ENCODE measurements around the gene SGMS1. TPM values are rescaled to one million over a fixed set of nuclear protein-coding genes. Genes with fewer than 3 reads are reported as not detected.

Gene SGMS1
- polyA plus RNA-seq, 1 experiment, result 21.1 TPM

DNA sequence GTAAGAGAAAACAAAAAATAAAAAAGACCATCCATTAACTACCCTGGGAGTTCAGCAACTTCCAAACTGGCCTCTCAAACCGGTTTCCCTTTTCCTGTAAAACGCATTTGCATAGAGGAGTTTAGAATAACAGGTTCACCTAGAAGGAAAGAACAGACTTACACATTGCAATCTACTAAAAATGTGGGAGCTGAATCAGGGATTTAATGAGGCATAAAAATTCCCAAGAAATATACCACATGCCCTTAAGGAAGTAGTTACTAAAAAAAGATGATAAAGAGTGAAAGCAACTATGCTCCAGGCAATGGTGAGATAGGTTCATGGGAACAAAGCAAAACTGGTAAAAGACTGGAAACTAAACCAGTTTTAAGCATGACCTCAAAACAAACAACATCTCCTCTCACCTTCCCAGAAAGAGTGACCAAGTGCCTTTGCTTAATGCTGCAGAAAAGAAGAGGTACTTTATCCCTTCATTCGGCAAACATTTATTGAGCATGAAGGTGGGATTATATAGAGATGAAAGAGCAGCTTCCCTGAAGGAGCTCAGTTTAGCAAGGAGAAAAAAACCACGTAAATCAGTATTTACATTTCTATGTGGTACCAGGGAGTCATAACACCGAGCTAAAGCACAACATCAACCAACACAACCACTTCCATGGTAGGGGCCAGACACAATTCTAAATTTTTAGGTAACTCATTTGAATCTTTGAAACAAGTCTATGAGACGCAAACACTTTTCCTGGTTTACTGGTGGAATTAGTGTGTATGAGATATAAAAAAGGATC lies 152.8 kb downstream of the SGMS1 start:
- ChIA-PET POLR2A (no interaction called here), CTCF (interaction anchor here (0.6 kb wide), 2 partner anchors 154 to 361 kb away, joined by 3 to 4 read pairs; no protein-coding TSS in a partner anchor)
- TF ChIP-seq CTCF (IDR thresholded peaks at IDR 0.05; ENCODE audit: insufficient read depth, low read depth, low read length), result no peak
- DNase-seq (ENCODE audit: low read depth), result peak; percentile 55
- Histone ChIP-seq H3K4me3 (ENCODE audit: low read depth, low read length) (no peak overlapping the region), H3K36me3 (ENCODE audit: control insufficient read depth, insufficient read depth, low read length) (no peaks in the 10 kb centered on the region), H3K27me3 (ENCODE audit: control insufficient read depth, insufficient read depth, low read length) (no peaks in the 10 kb centered on the region)

DNA sequence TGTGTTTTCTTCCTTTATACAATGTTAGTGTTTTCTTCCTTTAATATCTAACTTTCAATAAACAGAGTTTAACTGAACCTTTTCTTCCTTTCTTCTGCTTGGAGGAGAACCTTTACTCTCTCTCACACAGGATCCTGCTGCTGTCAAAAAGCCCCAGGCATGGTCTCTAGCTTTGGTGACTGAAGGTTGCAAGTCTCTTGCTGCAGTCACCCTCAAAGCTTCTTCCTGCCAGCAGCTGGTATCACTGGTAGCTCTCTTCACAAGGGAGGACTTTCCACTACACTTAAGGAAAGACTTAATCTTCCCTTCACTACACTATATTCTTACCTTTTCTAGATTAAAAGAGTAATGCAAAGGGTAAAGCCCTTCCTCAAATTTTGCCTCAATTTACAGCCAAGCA lies 153.4 kb downstream of the SGMS1 start:
- ChIA-PET CTCF (interaction anchor here (0.6 kb wide), 1 partner anchor 361 kb away, joined by 3 read pairs; no protein-coding TSS in a partner anchor), POLR2A (no interaction called here)
- no peaks in the 10 kb centered on the region for H3K27me3 ChIP-seq (ENCODE audit: control insufficient read depth, insufficient read depth, low read length)
- H3K4me3 ChIP-seq (ENCODE audit: low read depth, low read length), result no peak overlapping the region
- no peaks in the 10 kb centered on the region for H3K36me3 ChIP-seq (ENCODE audit: control insufficient read depth, insufficient read depth, low read length)
- no peak for TF ChIP-seq CTCF (IDR thresholded peaks at IDR 0.05; ENCODE audit: insufficient read depth, low read depth, low read length)
- no peak for DNase-seq (ENCODE audit: low read depth)

- DNase-seq (ENCODE audit: low read depth), result no peak
- no peaks in the 10 kb centered on the region for H3K36me3 ChIP-seq (ENCODE audit: control insufficient read depth, insufficient read depth, low read length)
- ChIA-PET CTCF (no interaction called here), POLR2A (no interaction called here)
- no peak overlapping the region for H3K4me3 ChIP-seq (ENCODE audit: low read depth, low read length)
- TF ChIP-seq CTCF (IDR thresholded peaks at IDR 0.05; ENCODE audit: insufficient read depth, low read depth, low read length), result no peak
- no peaks in the 10 kb centered on the region for H3K27me3 ChIP-seq (ENCODE audit: control insufficient read depth, insufficient read depth, low read length)
Observed at GRCh38 chr10:50469778-50470193, 154.0 kb downstream of the SGMS1 start.

DNA sequence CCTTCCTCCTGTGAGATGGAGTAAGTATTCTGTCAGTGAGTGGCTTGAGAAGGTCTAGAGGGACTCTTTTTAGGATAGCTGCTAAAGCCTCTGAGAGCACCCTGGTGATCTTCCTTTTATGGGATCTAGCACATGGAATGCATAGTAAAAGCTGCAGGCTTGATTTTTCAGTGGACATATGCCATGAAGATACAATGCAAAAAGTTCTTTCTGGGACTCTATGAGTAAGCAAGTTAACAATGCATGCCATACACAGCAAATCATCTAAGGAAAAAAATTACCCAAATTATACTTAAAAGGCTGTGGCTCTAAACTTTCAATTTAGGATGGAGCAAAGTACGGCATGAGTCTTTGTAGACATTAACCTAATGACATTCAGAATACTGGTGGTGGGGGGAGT lies 154.5 kb downstream of the SGMS1 start:
- no peaks in the 10 kb centered on the region for H3K27me3 ChIP-seq (ENCODE audit: control insufficient read depth, insufficient read depth, low read length)
- no peak for TF ChIP-seq CTCF (IDR thresholded peaks at IDR 0.05; ENCODE audit: insufficient read depth, low read depth, low read length)
- H3K4me3 ChIP-seq (ENCODE audit: low read depth, low read length), result no peak overlapping the region
- peak; percentile 20 for DNase-seq (ENCODE audit: low read depth)
- no peaks in the 10 kb centered on the region for H3K36me3 ChIP-seq (ENCODE audit: control insufficient read depth, insufficient read depth, low read length)
- ChIA-PET POLR2A (no interaction called here), CTCF (interaction anchor here (0.9 kb wide), 1 partner anchor 19 kb away, joined by 3 read pairs; no protein-coding TSS in a partner anchor)

DNA sequence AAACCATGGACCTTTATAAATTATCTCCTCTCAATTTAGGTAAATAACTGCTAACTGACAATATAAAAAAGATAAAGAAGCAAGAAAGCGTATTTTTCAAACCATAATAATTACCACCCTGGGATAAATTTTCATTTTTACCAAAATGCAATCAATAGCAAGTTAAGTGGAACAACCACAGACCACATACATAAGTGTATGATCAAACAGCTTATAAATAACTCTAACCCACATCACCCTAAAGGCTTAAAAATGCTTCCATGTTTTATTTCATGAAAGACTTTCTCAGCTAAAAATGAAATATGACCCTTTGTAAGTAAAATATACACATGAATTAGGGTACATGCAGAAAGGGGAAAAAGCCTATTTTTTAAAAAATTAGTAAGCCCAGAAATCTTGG lies 156.5 kb downstream of the SGMS1 start:
- no peaks in the 10 kb centered on the region for H3K36me3 ChIP-seq (ENCODE audit: control insufficient read depth, insufficient read depth, low read length)
- no peaks in the 10 kb centered on the region for H3K27me3 ChIP-seq (ENCODE audit: control insufficient read depth, insufficient read depth, low read length)
- DNase-seq (ENCODE audit: low read depth), result no peak
- ChIA-PET POLR2A (no interaction called here), CTCF (interaction anchor here (0.7 kb wide), 1 partner anchor 29 kb away, joined by 3 read pairs; no protein-coding TSS in a partner anchor)
- no peak overlapping the region for H3K4me3 ChIP-seq (ENCODE audit: low read depth, low read length)
- TF ChIP-seq CTCF (IDR thresholded peaks at IDR 0.05; ENCODE audit: insufficient read depth, low read depth, low read length), result no peak
